Heart right ventricle (tissue), 16 donors: ENCODE results near the gene SERPINB6. TPM values are rescaled to one million over a fixed set of nuclear protein-coding genes. Genes with fewer than 3 reads are reported as not detected.

Experiments used
- ATAC-seq, 8 donors: fragments of 200-7000 bp; cut with Tn5 transposase; one replicate each; pipeline ENCODE4 v1.9.1; 2020; ENCODE audit warnings: mild to moderate bottlenecking in 8 of 8, moderate library complexity in 8 of 8, moderate number of reproducible peaks in 1 of 8
- DNase-seq, 2 donors: peaks; one replicate each; pipeline ENCODE4 v3.0.0-alpha.2; 2020
- H3K27ac ChIP-seq, 10 donors: fragments of 200-600 bp; sonication (generic) in 2 of 10; one replicate each; pipeline versions ENCODE4 v1.5.0 to v1.8.0; 2020 to 2022; ENCODE audit warnings: mild to moderate bottlenecking in 3 of 10
- H3K27me3 ChIP-seq, 7 donors: fragments of 200-600 bp; one replicate each; pipeline ENCODE4 v1.8.0; 2021 to 2022; ENCODE audit warnings: mild to moderate bottlenecking in 2 of 7
- H3K36me3 ChIP-seq, 9 donors: fragments of 200-600 bp; sonication (generic) in 1 of 9; one replicate each; pipeline versions ENCODE4 v1.5.0 to v1.8.0; 2020 to 2022; ENCODE audit warnings: mild to moderate bottlenecking in 2 of 9
- H3K4me1 ChIP-seq, 9 donors: fragments of 200-600 bp; sonication (generic) in 1 of 9; one replicate each; pipeline versions ENCODE4 v1.5.0 to v1.8.0; 2020 to 2022; ENCODE audit warnings: mild to moderate bottlenecking in 4 of 9
- H3K4me3 ChIP-seq, 10 donors: fragments of 200-600 bp; sonication (generic) in 2 of 10; one replicate each; pipeline versions ENCODE4 v1.5.0 to v1.8.0; 2020 to 2022; ENCODE audit warnings: mild to moderate bottlenecking in 7 of 10, moderate library complexity in 2 of 10
- H3K9me3 ChIP-seq, 11 donors: fragments of 200-600 bp in 10 of 11; sonication (generic) in 2 of 11; one replicate each; pipeline versions ENCODE4 v1.5.0 to v1.8.0; 2013 to 2022; ENCODE audit warnings: mild to moderate bottlenecking in 2 of 11, control low read depth in 1 of 11, moderate library complexity in 1 of 11
- CTCF ChIP-seq, 9 donors: fragments of 200-600 bp; sonication (generic) in 2 of 9; IDR thresholded peaks; one replicate each; pipeline versions ENCODE4 v1.5.0 to v1.8.0; 2021 to 2022; ENCODE audit warnings: antibody characterized with exemption in 9 of 9, mild to moderate bottlenecking in 5 of 9, moderate library complexity in 1 of 9
- WGBS, 2 donors: extraction: QIAGEN DNeasy Blood & Tissue Kit; methylation state at CpG; one replicate each; pipeline ENCODE4 v1.1.7; 2013; ENCODE audit warnings: inconsistent platforms in 1 of 2; 5-methylcytosine and 5-hydroxymethylcytosine counted together
- intact Hi-C, 10 donors: fragments of 100-400 bp; cut with DNase I; formaldehyde crosslinking; loops; one replicate each; pipeline versions ENCODE4 v1.11.1 to v1.14.2; 2022
- polyA plus RNA-seq, 2 donors: library from polyadenylated mRNA; stranded (reverse); fragments of 200-250 nt; gene quantifications; one replicate each; pipeline ENCODE4 v1.2.3, GENCODE V29; 2013
- total RNA-seq, 10 donors: library from RNA; stranded (reverse); fragmentation: NEBNext Ultra II Directional in 3 of 10; extraction: Animal tissue kit (Norgen Biotek cat#: 25700) in 3 of 10; gene quantifications; one replicate each; pipeline versions ENCODE4 v1.2.1 to v1.2.4, GENCODE V29; 2021 to 2023
- donor health status: Arrhythmogenic right ventricular cardiomyopathy.
- donor health status: ischemic (EF 13 %, LVEDD 7.1; RV severe dilation, severe dysfunction).
- donor health status: healthy with polysubstance abuse.
- donor health status: DM: no; HTN: yes; CAD: no.
- donor health status: DM: no; HTN: no; CAD: no.
- donor health status: ischemic (EF 25% LVEDD 6.9; RV normal size, moderate dysfunction).
- donor health status: ischemic (EF 25% LVEDD 5.7; RV mildly dilated, moderate dysfunction).
- donor health status: healthy.
- donor health status: DM: yes; HTN: yes; CAD: no.
- donor health status: Ischemic cardiomyopathy.
- donor health status: ischemic (EF 35%, LVEDD 5.7; RV mildly dilated, moderate dysfunction).
- donor health status: nonischemic (EF 11% LVEDD 7.7; RV severe dilation, severe dysfunction).
- donor health status: DM: yes; HTN: yes; CAD: no.
- donor health status: PGD.
- donor health status: ischemic (EF 29% LVEDD 5.4; RV normal size, mild dysfunction).
- donor health status: nonischemic (EF 23%, LVEDD 6.1; RV moderate dilation, normal function).

The SERPINB6 gene
- total and polyA plus RNA-seq, 12 donors: 138 to 261 (median 175) TPM

GRCh38 chr6:2959909-2960719 is 11.3 kb downstream of the SERPINB6 start:
- Histone ChIP-seq H3K36me3 (peaks cover 0 to 35% (median 7%) of the 10 kb centered on the region in 9 donors), H3K27ac (peak overlapping the region in 4 of 10 donors; percentile 1 to 39 (median 10)), H3K4me3 (no peak overlapping the region), H3K27me3 (no peaks in the 10 kb centered on the region), H3K9me3 (no peaks in the 10 kb centered on the region), H3K4me1 (peaks cover 8 to 83% (median 70%) of the 10 kb centered on the region in 9 donors)
- peak in 1 of 8 donors; percentile 30 for ATAC-seq
- intact Hi-C loops: no loop called here
- no peak for TF ChIP-seq CTCF (IDR thresholded peaks at IDR 0.05)
- no peak for DNase-seq
- whole genome bisulfite sequencing, 2 donors: 78 to 81% methylated on average over 12 of the region's 12 CpGs

DNA sequence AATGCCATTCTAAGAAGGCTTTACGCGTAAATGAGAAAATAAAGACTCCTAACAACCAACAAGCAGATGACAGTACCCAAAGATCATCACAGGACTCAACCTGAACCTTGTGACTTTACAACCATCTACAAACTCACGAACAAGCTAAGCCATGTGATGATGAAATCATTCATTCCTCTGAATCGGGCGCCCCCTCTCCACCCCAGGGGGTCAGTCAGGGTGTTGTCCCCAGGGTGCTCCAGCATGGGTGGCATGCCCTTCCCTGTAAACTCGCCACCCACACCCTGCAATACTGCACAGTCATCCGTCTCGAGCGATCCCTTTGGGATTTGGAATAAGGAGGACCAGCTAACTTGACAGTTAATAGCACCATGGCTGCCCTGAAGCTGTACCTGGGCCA is 12.6 kb downstream of the SERPINB6 start:
- Histone ChIP-seq H3K4me1 (peaks cover 8 to 77% (median 70%) of the 10 kb centered on the region in 9 donors), H3K36me3 (peaks cover 0 to 46% (median 11%) of the 10 kb centered on the region in 9 donors), H3K9me3 (no peaks in the 10 kb centered on the region), H3K4me3 (no peak overlapping the region), H3K27ac (peak overlapping the region in 8 of 10 donors; percentile 53 to 89 (median 79)), H3K27me3 (no peaks in the 10 kb centered on the region)
- no peak for TF ChIP-seq CTCF (IDR thresholded peaks at IDR 0.05)
- no peak for ATAC-seq
- WGBS, 2 donors: 86 to 96% methylated on average over 9 of the region's 9 CpGs
- no peak for DNase-seq
- intact Hi-C loops: no loop called here

DNA sequence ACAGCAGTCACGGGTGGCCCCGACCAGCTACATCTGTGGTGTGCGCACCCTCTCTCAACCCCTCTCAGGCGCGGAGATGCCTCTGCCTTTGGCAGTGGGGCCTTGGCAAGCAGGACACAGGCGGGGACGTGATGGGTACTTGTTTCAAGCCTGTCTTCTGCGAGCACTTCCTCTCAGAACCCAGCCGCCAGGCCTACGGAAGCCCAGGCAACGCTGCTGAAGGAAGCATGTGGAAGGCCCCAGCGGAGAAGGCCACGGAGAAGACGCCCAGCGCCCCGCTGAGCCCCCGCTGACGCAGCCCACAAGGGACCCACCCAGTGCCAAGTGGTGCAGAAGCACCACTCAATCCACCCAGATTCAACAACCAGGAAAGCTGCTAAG is 13.0 kb downstream of the SERPINB6 start:
- no peaks in the 10 kb centered on the region for H3K27me3 ChIP-seq
- intact Hi-C loops: no loop called here
- no peak overlapping the region for H3K4me3 ChIP-seq
- no peak for TF ChIP-seq CTCF (IDR thresholded peaks at IDR 0.05)
- H3K4me1 ChIP-seq: peaks cover 8 to 73% (median 65%) of the 10 kb centered on the region in 9 donors
- DNase-seq (peak in 1 of 2 donors; percentile 43), ATAC-seq (peak; percentile 26 to 77 (median 44))
- peak overlapping the region; percentile 32 to 89 (median 78) for H3K27ac ChIP-seq
- WGBS, 2 donors: 71 to 83% methylated on average over 17 to 18 of the region's 18 CpGs
- H3K9me3 ChIP-seq: no peaks in the 10 kb centered on the region
- H3K36me3 ChIP-seq: peaks cover 0 to 51% (median 16%) of the 10 kb centered on the region in 9 donors

- DNase-seq (peak; percentile 46 to 60), ATAC-seq (peak; percentile 19 to 92 (median 80))
- TF ChIP-seq CTCF (IDR thresholded peaks at IDR 0.05): no peak
- peak overlapping the region; percentile 41 to 89 (median 78) for H3K27ac ChIP-seq
- peaks cover 9 to 73% (median 63%) of the 10 kb centered on the region in 9 donors for H3K4me1 ChIP-seq
- intact Hi-C loops: no loop called here
- H3K36me3 ChIP-seq: peaks cover 0 to 56% (median 17%) of the 10 kb centered on the region in 9 donors
- H3K4me3 ChIP-seq: no peak overlapping the region
- H3K27me3 ChIP-seq: no peaks in the 10 kb centered on the region
- H3K9me3 ChIP-seq: no peaks in the 10 kb centered on the region
- WGBS, 2 donors: 47 to 58% methylated on average over 11 of the region's 11 CpGs
Observed at GRCh38 chr6:2957696-2958330, 13.6 kb downstream of the SERPINB6 start.
